ENCODE results near the gene RAP1GAP2. TPM values are rescaled to one million over a fixed set of nuclear protein-coding genes. Genes with fewer than 3 reads are reported as not detected.
"Not testable (repeated sequence)": the region's sequence is repeated elsewhere in the genome, so short reads cannot be mapped to it uniquely, and the experiment has no call there.

RAP1GAP2 gene
- total RNA-seq, 4 donors from 2014 or later = 4.9 to 12.4 (median 10.0) TPM

DNA sequence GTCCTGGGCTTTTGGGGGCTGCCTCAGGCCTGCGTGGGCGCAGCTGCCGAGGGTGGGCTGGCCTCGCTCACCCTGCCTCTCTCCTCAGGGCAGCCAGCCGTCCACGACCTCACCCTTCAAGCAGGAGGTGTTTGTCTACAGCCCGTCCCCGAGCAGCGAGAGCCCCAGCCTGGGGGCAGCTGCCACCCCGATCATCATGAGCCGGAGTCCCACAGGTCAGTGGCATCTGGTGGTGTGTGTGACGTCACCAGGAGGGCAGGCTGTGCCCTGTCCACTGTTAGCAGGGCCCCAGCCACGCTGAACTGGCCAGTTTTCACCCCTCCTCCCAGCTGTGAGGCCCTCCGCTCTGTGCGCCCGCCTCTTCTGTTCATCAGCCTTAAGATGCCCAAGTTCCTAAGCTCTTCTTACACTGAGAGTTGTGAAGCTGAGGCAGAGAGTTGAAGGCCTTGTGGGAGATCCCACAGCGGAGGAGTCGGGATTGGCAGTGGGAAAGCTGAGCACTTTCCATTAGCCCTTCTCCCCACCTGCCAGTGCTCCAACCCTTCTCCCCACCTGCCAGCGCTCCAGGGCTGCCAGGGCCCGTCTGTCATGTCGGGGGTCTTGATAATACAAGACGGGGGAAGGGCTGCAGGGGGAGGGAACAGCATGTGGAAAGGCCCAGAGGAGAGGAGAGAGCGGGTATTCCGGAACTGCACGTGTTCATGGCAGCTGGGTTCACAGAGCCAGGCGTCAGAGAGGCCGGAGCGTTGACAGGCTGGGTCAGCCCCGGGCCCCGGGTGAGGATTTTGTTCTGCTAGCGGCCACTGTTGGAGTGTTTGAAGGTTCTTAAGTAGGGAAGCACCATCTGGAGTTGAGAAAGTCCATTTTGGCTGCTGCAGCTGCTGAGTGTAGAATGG lies 230.9 kb downstream of the RAP1GAP2 start:
- intact Hi-C loops (cut with DNase I) = no loop called here
- Histone ChIP-seq H3K36me3 (peaks cover 0 to 67% (median 3%) of the 10 kb centered on the region in 3 donors), H3K27me3 (no peaks in the 10 kb centered on the region), H3K4me3 (no peak overlapping the region), H3K9me3 (peaks cover 0 to 20% (median 0%) of the 10 kb centered on the region in 3 donors), H3K27ac (no peak overlapping the region), H3K4me1 (peaks cover 0 to 21% (median 7%) of the 10 kb centered on the region in 3 donors)
- TF ChIP-seq POLR2A (IDR thresholded peaks at IDR 0.05) = no peak
- TF ChIP-seq, protein P1, sequence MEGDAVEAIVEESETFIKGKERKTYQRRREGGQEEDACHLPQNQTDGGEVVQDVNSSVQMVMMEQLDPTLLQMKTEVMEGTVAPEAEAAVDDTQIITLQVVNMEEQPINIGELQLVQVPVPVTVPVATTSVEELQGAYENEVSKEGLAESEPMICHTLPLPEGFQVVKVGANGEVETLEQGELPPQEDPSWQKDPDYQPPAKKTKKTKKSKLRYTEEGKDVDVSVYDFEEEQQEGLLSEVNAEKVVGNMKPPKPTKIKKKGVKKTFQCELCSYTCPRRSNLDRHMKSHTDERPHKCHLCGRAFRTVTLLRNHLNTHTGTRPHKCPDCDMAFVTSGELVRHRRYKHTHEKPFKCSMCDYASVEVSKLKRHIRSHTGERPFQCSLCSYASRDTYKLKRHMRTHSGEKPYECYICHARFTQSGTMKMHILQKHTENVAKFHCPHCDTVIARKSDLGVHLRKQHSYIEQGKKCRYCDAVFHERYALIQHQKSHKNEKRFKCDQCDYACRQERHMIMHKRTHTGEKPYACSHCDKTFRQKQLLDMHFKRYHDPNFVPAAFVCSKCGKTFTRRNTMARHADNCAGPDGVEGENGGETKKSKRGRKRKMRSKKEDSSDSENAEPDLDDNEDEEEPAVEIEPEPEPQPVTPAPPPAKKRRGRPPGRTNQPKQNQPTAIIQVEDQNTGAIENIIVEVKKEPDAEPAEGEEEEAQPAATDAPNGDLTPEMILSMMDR (IDR thresholded peaks at IDR 0.05) = no peak
- no peak for DNase-seq
- 82 to 83% methylated on average over 15 to 16 of the region's 31 CpGs for WGBS, 2 donors

DNA sequence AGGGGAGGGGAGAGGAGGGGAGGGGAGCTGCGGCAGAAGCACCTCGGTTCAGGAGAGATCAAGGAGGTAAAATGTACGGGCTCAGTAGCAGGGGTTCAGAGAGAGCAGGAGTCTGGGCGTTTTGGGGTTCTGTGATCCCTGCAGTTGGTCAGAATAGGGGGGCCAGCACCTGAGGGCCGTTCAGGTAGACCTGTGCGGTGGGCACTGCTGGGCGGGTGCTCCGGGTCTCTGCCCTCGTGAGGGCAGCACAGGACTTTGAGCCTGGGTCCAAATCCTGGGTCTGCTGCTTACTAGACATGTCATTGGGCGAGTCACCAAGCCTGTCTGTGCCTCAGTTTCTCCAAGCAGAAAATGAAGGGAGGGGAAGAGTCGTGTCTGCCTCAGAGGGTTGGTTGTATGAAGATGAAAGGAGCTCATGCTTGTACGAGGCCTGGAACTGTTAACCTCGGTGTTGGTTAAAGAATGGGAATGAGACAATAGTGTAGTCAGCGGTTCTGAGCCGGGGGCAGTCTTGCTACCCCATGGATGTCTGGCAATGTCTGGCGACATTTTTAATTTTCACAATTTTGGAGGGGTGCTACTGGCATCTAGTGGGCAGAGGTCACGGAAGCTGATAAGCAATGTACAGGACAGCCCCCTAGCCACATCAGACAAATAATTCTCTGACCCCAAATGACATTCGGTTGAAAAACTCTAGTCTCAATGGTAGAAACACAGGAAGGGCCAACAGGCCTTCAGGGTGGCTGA lies 231.7 kb downstream of the RAP1GAP2 start:
- no peak for DNase-seq
- intact Hi-C loops (cut with DNase I) = no loop called here
- Histone ChIP-seq H3K27me3 (no peaks in the 10 kb centered on the region), H3K36me3 (peaks cover 0 to 58% (median 3%) of the 10 kb centered on the region in 3 donors), H3K4me1 (peaks cover 0 to 21% (median 7%) of the 10 kb centered on the region in 3 donors), H3K9me3 (peaks cover 0 to 12% (median 0%) of the 10 kb centered on the region in 3 donors), H3K4me3 (no peak overlapping the region), H3K27ac (no peak overlapping the region)
- 80 to 82% methylated on average over 15 to 17 of the region's 18 CpGs for WGBS, 2 donors
- TF ChIP-seq POLR2A (IDR thresholded peaks at IDR 0.05) = no peak
- TF ChIP-seq, protein P1 (IDR thresholded peaks at IDR 0.05) = no peak

DNA sequence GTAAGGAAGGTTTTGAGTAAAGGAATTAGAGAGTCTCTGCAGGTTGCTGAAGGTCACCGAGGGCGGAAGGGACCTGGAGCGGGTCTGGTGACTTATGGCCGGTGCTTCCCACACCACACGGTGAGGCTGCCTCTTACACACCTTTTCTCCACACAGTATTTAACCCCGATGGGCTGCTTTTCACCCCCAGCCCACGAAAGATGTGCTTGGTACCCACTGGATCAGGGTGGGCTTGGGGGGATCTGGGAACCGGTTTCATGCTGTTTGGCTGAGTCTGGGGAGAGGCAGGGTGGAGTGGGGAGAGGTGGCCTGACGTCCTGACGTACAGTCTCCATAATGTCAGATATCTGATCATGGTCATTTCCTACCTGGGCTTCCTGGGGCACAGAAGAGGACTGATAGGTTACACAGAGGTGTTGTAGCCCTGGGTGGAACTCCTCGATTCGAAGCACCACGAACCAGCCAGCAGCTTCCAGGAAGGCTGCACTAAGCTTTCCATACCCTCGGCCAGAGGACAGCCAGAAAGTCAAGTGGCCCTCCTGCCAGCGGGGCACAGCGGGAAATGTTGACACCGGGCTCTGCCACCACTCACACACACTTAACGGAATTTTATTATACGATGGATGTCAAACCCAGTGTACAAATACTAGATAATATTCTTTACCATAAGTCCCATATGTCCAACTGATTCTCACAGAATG lies 233.1 kb downstream of the RAP1GAP2 start:
- Histone ChIP-seq H3K27me3 (no peaks in the 10 kb centered on the region), H3K36me3 (peaks cover 0 to 45% (median 0%) of the 10 kb centered on the region in 3 donors), H3K27ac (peak overlapping the region in 2 of 4 donors; percentile 36 to 40), H3K9me3 (no peaks in the 10 kb centered on the region), H3K4me1 (peaks cover 0 to 21% (median 7%) of the 10 kb centered on the region in 3 donors), H3K4me3 (no peak overlapping the region)
- intact Hi-C loops (cut with DNase I) = no loop called here
- no peak for DNase-seq
- WGBS, 2 donors = 90 to 91% methylated on average over 14 of the region's 19 CpGs
- TF ChIP-seq, protein P1 (IDR thresholded peaks at IDR 0.05) = no peak
- no peak for TF ChIP-seq POLR2A (IDR thresholded peaks at IDR 0.05)

DNA sequence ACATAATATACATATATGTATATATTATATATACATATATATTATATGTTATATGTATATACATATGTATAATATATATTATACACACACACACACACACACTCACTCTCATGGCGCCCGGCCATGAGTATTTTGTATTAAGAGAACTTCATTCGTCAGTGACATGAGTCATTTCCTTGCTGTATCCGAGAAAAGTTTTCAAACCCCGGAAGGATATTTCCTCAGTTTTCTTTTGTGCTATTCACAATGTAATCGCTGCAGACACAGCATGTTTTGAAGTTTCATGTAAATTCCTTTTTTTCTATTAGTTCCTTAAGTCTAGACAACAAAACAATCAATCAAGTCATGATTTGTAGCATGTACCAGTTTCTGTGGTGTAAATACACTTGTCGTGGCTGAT lies 233.9 kb downstream of the RAP1GAP2 start:
- peaks cover 0 to 21% (median 7%) of the 10 kb centered on the region in 3 donors for H3K4me1 ChIP-seq
- TF ChIP-seq, protein P1 (IDR thresholded peaks at IDR 0.05) = no peak
- no peak for TF ChIP-seq POLR2A (IDR thresholded peaks at IDR 0.05)
- no peaks in the 10 kb centered on the region for H3K9me3 ChIP-seq
- H3K4me3 ChIP-seq = no peak overlapping the region
- no peak for DNase-seq
- H3K36me3 ChIP-seq = peaks cover 0 to 38% (median 0%) of the 10 kb centered on the region in 3 donors
- intact Hi-C loops (cut with DNase I) = no loop called here
- whole genome bisulfite sequencing, 2 donors = 22 to 38% methylated on average over 7 of the region's 7 CpGs
- H3K27ac ChIP-seq = peak overlapping the region; percentile 35 to 77 (median 58)
- no peaks in the 10 kb centered on the region for H3K27me3 ChIP-seq

DNA sequence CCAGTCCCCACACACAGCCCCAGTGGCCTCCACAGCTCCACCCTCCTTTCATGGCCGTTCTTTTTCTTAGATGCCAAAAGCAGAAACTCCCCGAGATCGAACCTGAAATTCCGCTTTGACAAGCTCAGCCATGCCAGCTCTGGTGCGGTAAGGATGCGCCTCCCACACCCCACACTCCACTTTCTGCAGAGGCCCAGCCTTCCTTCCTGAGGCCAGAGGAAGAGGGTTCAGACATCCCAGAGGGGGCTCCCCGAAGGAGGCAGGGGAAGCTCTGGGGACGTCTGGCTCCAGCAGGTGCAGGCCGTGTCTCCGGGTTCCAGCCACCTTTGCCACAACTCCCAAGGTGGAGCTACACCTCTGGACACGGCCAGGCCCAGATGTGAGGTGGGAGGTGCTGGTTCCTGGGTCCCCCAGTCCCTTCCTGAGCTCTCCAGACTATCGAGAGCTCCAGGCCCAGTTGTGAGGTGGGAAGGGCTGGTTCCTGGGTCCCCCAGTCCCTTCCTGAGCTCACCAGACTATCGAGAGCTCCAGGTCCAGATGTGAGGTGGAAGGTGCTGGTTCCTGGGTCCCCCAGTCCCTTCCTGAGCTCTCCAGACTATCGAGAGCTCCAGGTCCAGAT lies 234.7 kb downstream of the RAP1GAP2 start:
- 59 to 80% methylated on average over 1 to 4 of the region's 14 CpGs for WGBS, 2 donors
- intact Hi-C loops (cut with DNase I); H3K27me3 ChIP-seq; DNase-seq; H3K9me3 ChIP-seq; H3K4me3 ChIP-seq: not testable (repeated sequence)
- peaks cover 0 to 21% (median 7%) of the 10 kb centered on the region in 3 donors for H3K4me1 ChIP-seq
- H3K27ac ChIP-seq = peak overlapping the region; percentile 35 to 77 (median 58)
- H3K36me3 ChIP-seq = peaks cover 0 to 31% (median 0%) of the 10 kb centered on the region in 3 donors
